ENCODE results near the gene DLG2. TPM values are rescaled to one million over a fixed set of nuclear protein-coding genes. Genes with fewer than 3 reads are reported as not detected.
A peak's percentile ranks its signal among the peaks of the same experiment; 100 is the strongest.

Gene DLG2
- total RNA-seq, 1 experiment from 2014 or later, result 0.17 TPM

DNA sequence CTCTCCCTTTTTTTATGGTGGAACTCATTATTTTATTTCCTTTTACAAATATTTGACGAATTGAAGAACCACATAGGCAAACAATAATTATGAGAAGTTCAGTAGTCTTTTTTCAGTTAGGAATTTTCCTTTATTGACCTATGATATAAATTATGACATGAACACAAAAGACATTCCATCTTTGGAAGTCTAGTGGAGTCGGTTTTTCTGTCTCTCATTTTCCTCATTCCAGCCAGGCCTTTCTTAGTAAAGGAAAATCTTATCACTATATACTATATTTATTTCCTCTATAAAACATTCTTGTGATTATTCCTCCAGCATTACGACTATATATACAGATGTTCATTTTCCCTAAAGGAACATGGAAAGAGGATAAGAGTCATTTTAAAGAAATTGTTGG, 1046.1 kb downstream of the DLG2 start:
- no peak for DNase-seq (ENCODE audit: low read depth)

GRCh38 chr11:84580428-84580827, 1046.7 kb downstream of the DLG2 start:
- no peak for DNase-seq (ENCODE audit: low read depth)

GRCh38 chr11:84573868-84574267, 1053.3 kb downstream of the DLG2 start:
- no peak for DNase-seq (ENCODE audit: low read depth)

DNA sequence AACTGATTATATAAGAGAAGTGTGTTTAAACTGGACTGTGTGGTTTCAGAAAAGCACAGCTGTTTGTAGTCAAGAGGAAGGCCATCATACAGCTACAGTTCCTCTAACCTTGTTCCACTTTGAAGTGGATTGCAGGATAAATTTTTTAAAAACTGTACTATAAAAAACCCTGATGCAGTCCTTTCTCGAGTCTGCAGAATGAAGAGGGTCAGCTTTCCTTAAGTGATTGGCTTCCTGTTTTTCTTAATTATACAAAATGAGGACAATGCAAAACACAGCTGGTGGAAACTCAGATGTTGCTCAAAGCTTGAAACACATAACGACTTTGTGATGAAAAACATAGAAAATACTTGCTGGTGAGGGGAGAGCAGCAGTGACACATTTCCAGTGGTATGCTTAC, 1060.5 kb downstream of the DLG2 start:
- no peak for DNase-seq (ENCODE audit: low read depth)

GRCh38 chr11:84564867-84565184, 1062.3 kb downstream of the DLG2 start:
- DNase-seq (ENCODE audit: low read depth), result no peak

DNA sequence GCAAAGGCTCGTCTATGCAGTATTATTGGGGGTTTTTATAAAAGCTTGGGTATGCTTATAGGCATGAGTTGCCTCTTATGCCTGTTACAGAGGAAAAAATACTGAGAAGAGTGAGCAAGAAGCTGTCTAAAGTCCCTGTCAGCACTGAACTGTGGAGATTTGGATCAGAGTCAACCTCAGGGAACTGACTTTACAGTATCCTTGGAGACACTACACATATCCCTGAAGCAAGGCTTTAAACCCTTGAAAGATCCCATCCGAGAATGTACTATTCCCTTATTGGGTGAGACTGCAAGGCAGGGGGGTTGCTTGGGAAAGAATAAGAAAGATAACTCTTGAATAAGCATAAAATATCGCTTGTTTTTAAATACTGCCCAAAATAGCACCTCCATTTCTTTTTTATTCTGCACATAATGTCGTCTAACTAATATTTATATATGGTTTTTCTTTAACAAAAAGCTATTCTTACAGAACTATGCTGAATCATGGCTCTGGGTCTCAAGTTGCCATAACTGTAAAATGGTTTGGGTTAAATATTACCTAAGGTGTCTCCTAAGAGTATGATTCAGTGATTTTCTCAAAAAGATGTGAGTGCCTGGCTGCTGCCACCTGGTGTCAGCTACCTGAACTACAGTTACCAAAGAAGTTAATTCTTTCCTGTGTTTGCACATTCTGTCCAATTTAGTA, 1062.8 kb downstream of the DLG2 start:
- peak; percentile 23 for DNase-seq (ENCODE audit: low read depth)

- no peak for DNase-seq (ENCODE audit: low read depth)
Observed at GRCh38 chr11:84563356-84563755, 1063.8 kb downstream of the DLG2 start.

GRCh38 chr11:84560206-84560605, 1066.9 kb downstream of the DLG2 start:
- no peak for DNase-seq (ENCODE audit: low read depth)

DNA sequence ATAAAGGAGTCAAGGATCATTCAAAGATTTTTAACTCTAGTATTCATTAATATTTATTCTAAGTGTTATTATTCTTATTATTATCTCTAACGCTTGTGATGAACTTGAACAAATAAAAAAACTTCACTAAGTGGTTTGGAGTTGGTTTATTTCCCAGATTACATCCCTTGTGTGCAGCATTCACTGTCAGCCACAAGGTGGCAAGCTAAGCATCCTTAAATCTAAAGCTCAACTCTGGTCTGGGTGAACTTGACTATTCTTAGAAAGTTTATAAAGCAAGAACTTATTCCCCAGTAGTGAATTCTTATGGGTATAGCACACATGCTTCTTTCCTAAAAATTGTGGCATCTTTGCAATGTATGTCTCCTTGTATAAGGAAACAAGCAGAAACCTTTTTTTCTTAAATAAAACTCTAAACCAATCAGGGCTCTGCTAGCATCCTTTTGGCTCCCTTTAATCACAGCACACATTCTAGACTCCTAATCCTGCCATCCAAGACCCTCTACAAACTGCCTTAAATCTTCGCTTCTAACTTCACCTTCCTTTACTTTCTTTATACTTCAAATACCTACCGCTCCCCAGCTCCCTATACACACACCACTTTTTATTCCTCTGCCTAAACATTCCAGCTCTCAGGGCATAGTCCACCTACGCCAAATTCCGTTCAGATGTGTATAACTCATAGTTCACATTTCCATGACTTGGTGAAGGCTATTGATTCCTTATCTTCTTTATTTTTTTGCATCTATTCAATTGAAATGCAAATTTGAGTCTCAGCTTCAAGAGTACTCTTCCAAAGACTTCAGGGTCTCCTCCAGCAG, 1068.8 kb downstream of the DLG2 start:
- peak; percentile 26 for DNase-seq (ENCODE audit: low read depth)

DNA sequence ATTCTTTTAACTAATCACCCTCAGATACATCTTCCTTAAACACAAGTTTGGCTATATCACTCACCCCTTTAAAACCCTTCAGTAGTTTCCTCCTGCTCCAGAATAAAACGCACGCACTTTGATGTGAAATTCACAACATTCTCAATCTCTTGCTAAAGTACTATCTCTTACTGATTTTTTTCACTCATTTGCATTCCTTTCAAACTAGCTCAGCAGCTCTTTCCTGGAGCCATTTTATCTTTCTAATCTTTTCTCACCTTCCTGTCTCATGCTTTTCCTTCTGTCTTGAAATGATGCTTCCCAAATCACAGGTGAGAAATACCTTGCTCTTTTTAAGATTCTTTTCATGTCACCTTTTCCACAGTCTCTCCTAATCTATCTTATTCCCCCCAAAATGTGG, 1074.4 kb downstream of the DLG2 start:
- no peak for DNase-seq (ENCODE audit: low read depth)

DNA sequence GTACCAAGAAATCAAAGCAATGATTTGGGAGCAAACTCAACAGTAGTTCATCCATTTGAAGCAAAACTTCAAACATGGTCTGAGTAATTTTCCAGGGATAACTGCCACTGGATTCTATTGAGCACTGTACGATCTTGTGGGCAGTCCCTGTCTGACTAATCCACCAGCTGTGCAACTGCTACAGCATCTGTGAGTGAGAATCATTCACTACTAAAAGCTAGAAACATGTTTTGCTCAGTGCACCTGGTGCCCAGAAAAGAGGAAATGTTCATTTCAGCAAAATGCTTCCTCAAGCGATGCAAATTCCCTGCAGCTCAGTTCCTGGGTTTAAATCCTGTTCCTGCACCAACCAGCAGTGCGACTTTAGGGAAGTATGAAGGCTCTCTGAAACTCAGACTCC, 1077.9 kb downstream of the DLG2 start:
- DNase-seq (ENCODE audit: low read depth), result peak; percentile 6

GRCh38 chr11:84544566-84544965, 1082.6 kb downstream of the DLG2 start:
- DNase-seq (ENCODE audit: low read depth), result no peak

DNA sequence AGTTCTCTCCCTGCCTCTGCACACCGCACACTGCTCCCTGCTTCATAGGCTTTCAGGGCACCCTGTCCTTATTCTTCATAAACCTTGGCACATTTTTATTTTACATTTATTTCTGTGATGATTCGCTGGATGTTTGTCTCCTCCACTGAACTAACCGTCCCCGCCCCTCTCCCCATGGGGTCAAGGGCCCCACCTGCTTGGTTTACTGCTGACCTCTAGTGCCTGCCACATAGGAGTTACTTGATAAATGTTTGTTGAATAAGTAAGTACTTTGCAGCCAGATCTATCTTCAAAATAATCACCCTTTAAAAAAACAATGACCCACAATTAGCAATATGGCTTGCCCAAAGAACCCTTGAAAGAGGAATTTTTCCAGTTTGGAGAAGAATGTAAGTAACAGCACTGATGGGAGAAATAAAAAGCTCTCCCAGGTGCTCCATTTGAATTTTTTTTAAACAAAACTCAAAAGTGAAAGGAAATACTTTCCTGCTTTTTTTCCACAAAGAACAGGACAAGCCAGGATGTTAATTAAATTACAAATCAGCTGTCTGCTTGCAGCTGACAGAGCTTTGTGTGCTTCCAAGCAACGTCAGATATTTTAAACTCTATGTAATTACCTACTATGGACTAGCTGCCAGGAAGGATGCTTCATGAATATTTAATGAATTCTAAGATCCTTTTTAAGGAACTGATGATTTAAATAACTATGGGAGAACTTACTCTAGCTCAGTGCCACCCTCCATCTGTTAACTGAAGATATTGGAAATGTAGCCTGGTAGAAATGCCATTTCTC, 1083.6 kb downstream of the DLG2 start:
- DNase-seq (ENCODE audit: low read depth), result no peak

GRCh38 chr11:84541731-84542340, 1085.3 kb downstream of the DLG2 start:
- DNase-seq (ENCODE audit: low read depth), result peak; percentile 4

DNA sequence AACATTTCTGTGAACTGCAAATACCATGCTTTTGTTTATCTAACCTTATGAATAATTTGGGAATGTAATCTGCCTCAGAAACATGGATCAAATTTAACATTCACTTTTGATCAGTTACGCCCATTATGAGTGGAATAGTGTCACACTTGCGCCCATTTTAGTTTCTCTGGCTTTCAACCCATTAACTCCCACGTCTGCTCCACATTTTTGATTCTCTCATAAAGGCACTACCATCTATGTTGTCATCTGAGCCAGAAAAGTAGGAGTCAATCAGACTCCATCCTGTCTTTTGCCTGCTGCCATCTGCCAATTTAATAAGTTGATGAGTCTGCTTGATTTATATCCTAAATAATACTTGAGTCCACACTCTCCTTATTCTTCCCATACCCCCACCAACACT, 1090.7 kb downstream of the DLG2 start:
- DNase-seq (ENCODE audit: low read depth), result no peak

- no peak for DNase-seq (ENCODE audit: low read depth)
Observed at GRCh38 chr11:84532364-84532763, 1094.8 kb downstream of the DLG2 start.

GRCh38 chr11:84526250-84526649, 1100.9 kb downstream of the DLG2 start:
- no peak for DNase-seq (ENCODE audit: low read depth)

DNA sequence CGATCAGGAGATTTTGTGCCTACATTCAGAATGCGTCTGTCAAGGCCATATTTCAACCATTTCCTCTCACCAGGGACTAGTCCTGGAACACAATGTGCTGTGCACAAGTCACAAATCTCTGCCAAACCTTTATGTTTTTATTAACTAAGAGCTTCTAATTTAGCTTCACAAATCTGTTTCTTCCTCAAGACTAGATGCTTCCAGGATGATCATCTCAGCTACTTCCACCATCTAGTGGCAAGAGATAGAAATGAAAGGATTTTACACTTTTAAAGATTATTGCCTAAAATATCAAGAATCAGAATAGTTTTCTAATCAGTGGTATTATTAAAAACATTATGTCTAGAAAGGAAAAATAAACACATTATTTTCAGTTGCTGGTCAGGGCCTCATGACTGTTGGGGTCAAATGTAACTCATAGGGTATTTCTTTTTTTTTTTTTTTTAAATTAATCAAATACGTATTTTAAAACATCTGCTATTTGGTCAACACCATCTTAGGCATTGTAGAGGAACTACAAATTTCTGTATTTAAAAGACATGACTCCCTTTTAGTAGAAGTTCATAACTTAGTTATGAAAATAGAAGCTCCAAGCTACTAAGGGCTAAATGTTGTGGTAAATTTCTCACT, 1102.6 kb downstream of the DLG2 start:
- DNase-seq (ENCODE audit: low read depth), result peak; percentile 2

GRCh38 chr11:84522331-84522730, 1104.8 kb downstream of the DLG2 start:
- no peak for DNase-seq (ENCODE audit: low read depth)

DNA sequence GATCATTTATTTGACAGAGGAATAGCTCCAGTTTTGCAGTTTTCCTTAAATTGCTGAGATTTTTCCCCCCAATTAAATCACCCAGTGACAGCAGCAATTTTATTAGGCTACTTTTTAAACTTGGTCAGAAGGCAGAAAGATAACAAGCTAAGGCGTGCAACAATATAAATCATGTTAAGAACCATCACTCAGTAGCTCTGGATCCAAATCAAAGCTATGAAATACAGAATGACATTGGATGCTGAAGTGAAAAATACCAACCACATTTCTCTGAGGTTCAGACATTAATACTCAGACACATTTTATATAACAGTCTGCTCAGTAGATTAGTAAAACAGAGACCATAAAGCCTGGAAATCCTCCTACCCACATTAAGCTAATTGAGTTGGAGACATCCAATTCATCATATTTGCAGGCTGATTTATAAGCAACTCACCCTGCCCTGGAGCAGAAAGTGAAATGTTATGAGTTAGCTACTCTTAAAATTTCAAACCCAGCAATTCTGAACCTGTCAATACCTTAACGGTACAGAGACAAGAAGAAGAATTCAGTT, 1108.4 kb downstream of the DLG2 start:
- no peak for DNase-seq (ENCODE audit: low read depth)

DNA sequence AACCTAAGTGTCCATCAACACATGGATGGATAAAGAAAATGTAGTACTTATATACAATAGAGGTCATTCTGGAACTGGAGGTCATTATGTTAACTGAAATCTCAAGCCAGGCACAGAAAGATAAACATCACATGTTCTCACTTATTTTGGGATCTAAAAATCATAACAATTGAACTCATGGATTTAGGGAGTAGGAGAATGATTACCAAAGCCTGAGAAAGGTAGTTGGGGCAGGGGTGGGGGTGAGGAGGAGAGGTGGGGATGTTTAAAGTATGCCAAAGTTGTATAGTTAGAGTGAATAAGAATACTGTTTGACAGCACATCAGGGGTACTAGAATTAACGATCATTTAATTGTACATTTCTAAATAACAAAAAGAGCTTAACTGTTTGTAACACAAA, 1112.7 kb downstream of the DLG2 start:
- no peak for DNase-seq (ENCODE audit: low read depth)

Data from LHCN-M2 (cell line).